HEK293 (cell line): ENCODE data around the gene ELANE.

Experiments
- CTCF ChIA-PET: fragments of 350-600 bp; formaldehyde crosslinking; extraction: SDS; loops from one replicate; lab custom pipeline; 2021; ENCODE audit warnings: antibody characterized with exemption; lab: Yijun Ruan, JAX
- POLR2A ChIA-PET: fragments of 300-600 bp; formaldehyde crosslinking; extraction: SDS; loops from one replicate; lab custom pipeline; 2020; ENCODE audit warnings: antibody characterized with exemption, inconsistent platforms; lab: Yijun Ruan, JAX
- H3K27ac ChIP-seq: fragments of 200-500 bp; sonication (Bioruptor generic); 2 replicates; pipeline ENCODE4 v1.5.1; 2014; ENCODE audit warnings: low read depth, low read length, control low read depth, inconsistent platforms; ENCODE audit errors: extremely low read depth
- H3K36me3 ChIP-seq, 2 experiments: fragments of 200-500 bp in 1 of 2; sonication (Bioruptor generic) in 1 of 2; 1 replicate in 1 of 2; 2 replicates in 1 of 2; pipeline ENCODE4 v1.5.1; 2014 to 2017; ENCODE audit warnings: inconsistent platforms in 2 of 2, low read length in 2 of 2; ENCODE audit not compliant: control insufficient read depth in 2 of 2, insufficient read depth in 1 of 2
- H3K4me1 ChIP-seq: fragments of 200-500 bp; sonication (Bioruptor generic); 2 replicates; pipeline ENCODE4 v1.5.1; 2014; ENCODE audit warnings: mild to moderate bottlenecking, low read length, inconsistent platforms; ENCODE audit not compliant: control insufficient read depth, insufficient read depth
- H3K4me3 ChIP-seq: 2 replicates; pipeline ENCODE4 v1.5.1; 2011; ENCODE audit warnings: low read depth, mild to moderate bottlenecking, control low read depth, low read length, moderate library complexity
- H3K9me3 ChIP-seq: fragments of 200-500 bp; sonication (Bioruptor generic); 2 replicates; pipeline ENCODE4 v1.5.1; 2014; ENCODE audit warnings: low read depth, low read length, inconsistent platforms; ENCODE audit not compliant: control insufficient read depth, insufficient read depth
- HIC1 ChIP-seq: fragments of 450-650 bp; formaldehyde crosslinking; IDR thresholded peaks from 2 replicates; pipeline ENCODE4 v1.5.1; 2016; ENCODE audit warnings: missing biosample characterization, missing genetic modification characterization
- HOXC10 ChIP-seq: sonication (generic); formaldehyde crosslinking; IDR thresholded peaks from 2 replicates; pipeline ENCODE4 v1.8.1; 2023; ENCODE audit warnings: mild to moderate bottlenecking, missing genetic modification reagents
- HOXD13 ChIP-seq: sonication (generic); formaldehyde crosslinking; IDR thresholded peaks from 2 replicates; pipeline ENCODE4 v1.8.0; 2022; ENCODE audit warnings: missing genetic modification reagents, borderline replicate concordance
- KLF8 ChIP-seq: fragments of 450-650 bp; formaldehyde crosslinking; IDR thresholded peaks from 2 replicates; pipeline ENCODE4 v1.5.1; 2016; ENCODE audit warnings: missing biosample characterization, missing genetic modification characterization
- PATZ1 ChIP-seq: fragments of 450-650 bp; formaldehyde crosslinking; IDR thresholded peaks from 2 replicates; pipeline ENCODE4 v1.5.1; 2016; ENCODE audit warnings: missing biosample characterization, missing genetic modification characterization
- PRDM6 ChIP-seq: fragments of 450-650 bp; formaldehyde crosslinking; IDR thresholded peaks from 2 replicates; pipeline ENCODE4 v1.5.1; 2017; ENCODE audit warnings: missing biosample characterization, missing genetic modification characterization
- RBAK ChIP-seq: fragments of 450-650 bp; formaldehyde crosslinking; IDR thresholded peaks from 2 replicates; pipeline ENCODE4 v1.5.1; 2016; ENCODE audit warnings: missing biosample characterization, missing genetic modification characterization
- ZBTB7A ChIP-seq: fragments of 450-650 bp; formaldehyde crosslinking; IDR thresholded peaks from 2 replicates; pipeline ENCODE4 v1.5.1; 2016; ENCODE audit warnings: low read depth, missing biosample characterization, missing genetic modification characterization
- ZNF133 ChIP-seq: fragments of 450-650 bp; formaldehyde crosslinking; IDR thresholded peaks from 2 replicates; pipeline ENCODE4 v1.5.1; 2016; ENCODE audit warnings: missing biosample characterization, missing genetic modification characterization
- ZNF155 ChIP-seq: fragments of 450-650 bp; formaldehyde crosslinking; IDR thresholded peaks from 2 replicates; pipeline ENCODE4 v1.5.1; 2016; ENCODE audit warnings: missing biosample characterization, missing genetic modification characterization
- ZNF174 ChIP-seq: fragments of 450-650 bp; formaldehyde crosslinking; IDR thresholded peaks from 2 replicates; pipeline ENCODE4 v1.5.0; 2017; ENCODE audit warnings: missing biosample characterization, mild to moderate bottlenecking, missing genetic modification characterization
- ZNF362 ChIP-seq: fragments of 450-650 bp; formaldehyde crosslinking; IDR thresholded peaks from 2 replicates; pipeline ENCODE4 v1.5.1; 2016; ENCODE audit warnings: missing biosample characterization, missing genetic modification characterization
- ZNF423 ChIP-seq: fragments of 450-650 bp; formaldehyde crosslinking; IDR thresholded peaks from 2 replicates; pipeline ENCODE4 v1.5.1; 2016; ENCODE audit warnings: missing biosample characterization, missing genetic modification characterization
- ZNF521 ChIP-seq: fragments of 450-650 bp; formaldehyde crosslinking; IDR thresholded peaks from 2 replicates; pipeline ENCODE4 v1.5.1; 2017; ENCODE audit warnings: missing biosample characterization, mild to moderate bottlenecking, missing genetic modification characterization
- ZNF548 ChIP-seq: fragments of 450-650 bp; formaldehyde crosslinking; IDR thresholded peaks from 2 replicates; pipeline ENCODE4 v1.5.1; 2016; ENCODE audit warnings: missing biosample characterization, missing genetic modification characterization
- ZNF549 ChIP-seq: fragments of 450-650 bp; IDR thresholded peaks from 2 replicates; pipeline ENCODE4 v1.5.1; 2018; ENCODE audit warnings: missing biosample characterization, missing genetic modification characterization, mild to moderate bottlenecking, inconsistent platforms, moderate library complexity
- ZNF664 ChIP-seq: fragments of 450-650 bp; formaldehyde crosslinking; IDR thresholded peaks from 2 replicates; pipeline ENCODE4 v1.5.1; 2016; ENCODE audit warnings: missing biosample characterization, missing genetic modification characterization
- ZNF747 ChIP-seq: fragments of 450-650 bp; formaldehyde crosslinking; IDR thresholded peaks from 2 replicates; pipeline ENCODE4 v1.5.1; 2016; ENCODE audit warnings: missing biosample characterization, missing genetic modification characterization

The ELANE gene

GRCh38 chr19:862581-863314, 10.6 kb downstream of the ELANE start (continued):
- TF ChIP-seq HIC1 (tag by site-specific recombination) = no peak
- no peak for TF ChIP-seq HOXC10 (CRISPR knock-in tag)
- no peak for TF ChIP-seq PATZ1 (tag by site-specific recombination)

GRCh38 chr19:863315-863620, 11.2 kb downstream of the ELANE start:
- no peak overlapping the region for H3K27ac ChIP-seq
- no peaks in the 10 kb centered on the region for H3K9me3 ChIP-seq
- H3K4me3 ChIP-seq = no peak overlapping the region
- TF ChIP-seq ZNF664 (tag by site-specific recombination) = peak; percentile 79; the same call in 1 of the 2 replicates
- TF ChIP-seq ZNF155 = no peak
- TF ChIP-seq KLF8 (tag by site-specific recombination) = 0 out of 2 replicates have a peak, but pooled peaks have one; percentile 10
- ChIA-PET POLR2A (interaction anchor here (0.5 to 1.4 kb wide), 3 partner anchors 15 to 289 kb away, joined by 3 to 6 read pairs (median 4); partner anchors contain the start of genes MED16 and RNU6-9), CTCF (interaction anchor here (0.6 to 1.8 kb wide), 10 partner anchors 17 to 145 kb away, joined by 3 to 10 read pairs (median 4); partner anchors contain the start of gene RNU6-9)
- no peaks in the 10 kb centered on the region for H3K4me1 ChIP-seq
- H3K36me3 ChIP-seq = peaks cover 0 to 10% of the 10 kb centered on the region in 2 experiments; a peak in 1 of 3 replicates

GRCh38 chr19:866769-867300, 14.7 kb downstream of the ELANE start:
- no peak overlapping the region for H3K4me3 ChIP-seq
- TF ChIP-seq ZNF548 (tag by site-specific recombination) (no peak), ZNF521 (tag by site-specific recombination) (no peak), PRDM6 (tag by site-specific recombination) (no peak), ZNF549 (no peak), ZNF423 (tag by site-specific recombination) (no peak), ZNF155 (no peak), ZNF362 (no peak), HOXD13 (CRISPR knock-in tag) (no peak), ZNF747 (no peak), ZNF133 (tag by site-specific recombination) (no peak), RBAK (tag by site-specific recombination) (no peak), ZBTB7A (tag by site-specific recombination) (no peak), ZNF174 (tag by site-specific recombination) (no peak)
- ChIA-PET POLR2A (no interaction called here), CTCF (no interaction called here)
- no peaks in the 10 kb centered on the region for H3K9me3 ChIP-seq
- no peaks in the 10 kb centered on the region; the same call in 1 of the 2 replicates for H3K4me1 ChIP-seq
- no peak overlapping the region for H3K27ac ChIP-seq
- peaks cover 7 to 38% of the 10 kb centered on the region in 2 experiments; a peak in 2 of 3 replicates for H3K36me3 ChIP-seq
